Loucy (cell line): ENCODE results near the gene TBC1D22A.

Experiments
- H2AFZ ChIP-seq: fragments of 200-600 bp; sonication (generic); 2 replicates; pipeline ENCODE4 v1.6.0; 2016; ENCODE audit warnings: antibody characterized with exemption, mild to moderate bottlenecking, low read length, moderate library complexity
- H3F3A ChIP-seq: fragments of 200-600 bp; 2 replicates; pipeline ENCODE4 v1.6.0; 2016; ENCODE audit warnings: antibody characterized with exemption, low read depth, mild to moderate bottlenecking
- H3K27me3 ChIP-seq: fragments of 200-600 bp; sonication (generic); 2 replicates; pipeline ENCODE4 v1.6.1; 2014; ENCODE audit warnings: low read length, mild to moderate bottlenecking; ENCODE audit not compliant: insufficient read depth, poor library complexity, severe bottlenecking
- H3K36me3 ChIP-seq: fragments of 200-600 bp; sonication (generic); 2 replicates; pipeline ENCODE4 v1.6.1; 2016; ENCODE audit warnings: low read length; ENCODE audit not compliant: insufficient read depth
- H3K4me1 ChIP-seq: fragments of 200-600 bp; sonication (generic); 2 replicates; pipeline ENCODE4 v1.5.1; 2014; ENCODE audit warnings: low read length, mild to moderate bottlenecking; ENCODE audit not compliant: insufficient read depth, poor library complexity, severe bottlenecking
- H3K4me2 ChIP-seq: fragments of 200-600 bp; sonication (generic); 2 replicates; pipeline ENCODE4 v1.6.0; 2014; ENCODE audit warnings: antibody characterized with exemption, low read length, low read depth, mild to moderate bottlenecking; ENCODE audit not compliant: poor library complexity, severe bottlenecking
- H3K4me3 ChIP-seq: fragments of 200-600 bp; sonication (generic); 2 replicates; pipeline ENCODE4 v1.5.1; 2014; ENCODE audit warnings: low read length, mild to moderate bottlenecking, mixed read lengths; ENCODE audit not compliant: poor library complexity, severe bottlenecking
- H3K79me2 ChIP-seq: fragments of 200-600 bp; sonication (generic); 2 replicates; pipeline ENCODE4 v1.6.1; 2014; ENCODE audit warnings: low read length; ENCODE audit not compliant: insufficient read depth
- H3K9ac ChIP-seq: fragments of 200-600 bp; sonication (generic); 2 replicates; pipeline ENCODE4 v1.6.0; 2014; ENCODE audit warnings: mild to moderate bottlenecking, low read depth, low read length, moderate library complexity; ENCODE audit not compliant: poor library complexity, severe bottlenecking
- H3K9me2 ChIP-seq: fragments of 200-600 bp; sonication (generic); replicated peaks from 2 replicates; pipeline ENCODE4 v1.6.1; 2016; ENCODE audit warnings: low read depth, low read length, mixed read lengths
- H3K9me3 ChIP-seq: fragments of 200-600 bp; sonication (generic); 2 replicates; pipeline ENCODE4 v1.6.1; 2014; ENCODE audit warnings: mild to moderate bottlenecking, antibody characterized with exemption, low read length, low read depth; ENCODE audit not compliant: insufficient read depth
- H4K20me1 ChIP-seq: fragments of 200-600 bp; sonication (generic); 2 replicates; pipeline ENCODE4 v1.6.0; 2014; ENCODE audit warnings: antibody characterized with exemption, low read length, mild to moderate bottlenecking; ENCODE audit not compliant: insufficient read depth, poor library complexity, severe bottlenecking
- CTCF ChIP-seq: fragments of 200-600 bp; sonication (generic); conservative IDR thresholded peaks from 2 replicates; pipeline ENCODE4 v1.5.1; 2014; ENCODE audit warnings: mild to moderate bottlenecking, antibody characterized with exemption, low read length
- EZH2phosphoT487 ChIP-seq: fragments of 200-600 bp; IDR thresholded peaks from 2 replicates; pipeline ENCODE4 v1.6.1; 2018; ENCODE audit warnings: antibody characterized with exemption, mild to moderate bottlenecking, moderate library complexity, borderline replicate concordance

TBC1D22A gene

GRCh38 chr22:46770726-46771125, 8.3 kb downstream of the TBC1D22A start:
- no peaks in the 10 kb centered on the region for H3K27me3 ChIP-seq
- H4K20me1 ChIP-seq, result peaks cover 9% of the 10 kb centered on the region
- no peaks in the 10 kb centered on the region for H3K9me2 ChIP-seq
- H3K4me2 ChIP-seq, result no peak overlapping the region
- TF ChIP-seq EZH2phosphoT487, result no peak
- TF ChIP-seq CTCF, result no peak
- H3K9me3 ChIP-seq, result no peaks in the 10 kb centered on the region
- no peak overlapping the region for H2AFZ ChIP-seq
- no peaks in the 10 kb centered on the region for H3K4me1 ChIP-seq
- no peaks in the 10 kb centered on the region for H3K36me3 ChIP-seq
- no peak overlapping the region for H3K4me3 ChIP-seq
- no peaks in the 10 kb centered on the region for H3F3A ChIP-seq
- H3K9ac ChIP-seq, result no peak overlapping the region
- H3K79me2 ChIP-seq, result peaks cover 77% of the 10 kb centered on the region

GRCh38 chr22:46773076-46773475, 10.6 kb downstream of the TBC1D22A start:
- H2AFZ ChIP-seq, result no peak overlapping the region
- TF ChIP-seq CTCF (no peak), EZH2phosphoT487 (no peak)
- no peaks in the 10 kb centered on the region for H3K9me3 ChIP-seq
- H3K4me2 ChIP-seq, result no peak overlapping the region
- peaks cover 4% of the 10 kb centered on the region for H3K4me1 ChIP-seq
- no peaks in the 10 kb centered on the region for H3K36me3 ChIP-seq
- peaks cover 73% of the 10 kb centered on the region; the same call in 1 of the 2 replicates for H3K79me2 ChIP-seq
- no peaks in the 10 kb centered on the region for H3K9me2 ChIP-seq
- no peaks in the 10 kb centered on the region for H3K27me3 ChIP-seq
- H3K9ac ChIP-seq, result no peak overlapping the region
- H3K4me3 ChIP-seq, result no peak overlapping the region
- H3F3A ChIP-seq, result no peaks in the 10 kb centered on the region
- H4K20me1 ChIP-seq, result peaks cover 9% of the 10 kb centered on the region

GRCh38 chr22:46774253-46774979, 12.0 kb downstream of the TBC1D22A start:
- TF ChIP-seq CTCF, result no peak
- TF ChIP-seq EZH2phosphoT487, result no peak

More at GRCh38 chr22:46774253-46774979, 12.0 kb downstream of the TBC1D22A start:
- Histone ChIP-seq H3F3A (no peaks in the 10 kb centered on the region), H3K4me1 (peaks cover 4% of the 10 kb centered on the region), H3K36me3 (no peaks in the 10 kb centered on the region), H2AFZ (no peak overlapping the region), H3K79me2 (peaks cover 74% of the 10 kb centered on the region; the same call in 1 of the 2 replicates), H3K9me3 (no peaks in the 10 kb centered on the region), H3K9me2 (no peaks in the 10 kb centered on the region), H4K20me1 (peaks cover 9% of the 10 kb centered on the region), H3K4me2 (no peak overlapping the region), H3K4me3 (no peak overlapping the region), H3K27me3 (no peaks in the 10 kb centered on the region), H3K9ac (no peak overlapping the region)
